Fibroblast of skin of right biceps (primary cell): ENCODE measurements around the gene FREM1.
A peak's percentile ranks its signal among the peaks of the same experiment; 100 is the strongest.

Experiments
- DNase-seq: peaks from one replicate; pipeline ENCODE4 v3.0.0-alpha.2; 2013

The FREM1 gene

DNA sequence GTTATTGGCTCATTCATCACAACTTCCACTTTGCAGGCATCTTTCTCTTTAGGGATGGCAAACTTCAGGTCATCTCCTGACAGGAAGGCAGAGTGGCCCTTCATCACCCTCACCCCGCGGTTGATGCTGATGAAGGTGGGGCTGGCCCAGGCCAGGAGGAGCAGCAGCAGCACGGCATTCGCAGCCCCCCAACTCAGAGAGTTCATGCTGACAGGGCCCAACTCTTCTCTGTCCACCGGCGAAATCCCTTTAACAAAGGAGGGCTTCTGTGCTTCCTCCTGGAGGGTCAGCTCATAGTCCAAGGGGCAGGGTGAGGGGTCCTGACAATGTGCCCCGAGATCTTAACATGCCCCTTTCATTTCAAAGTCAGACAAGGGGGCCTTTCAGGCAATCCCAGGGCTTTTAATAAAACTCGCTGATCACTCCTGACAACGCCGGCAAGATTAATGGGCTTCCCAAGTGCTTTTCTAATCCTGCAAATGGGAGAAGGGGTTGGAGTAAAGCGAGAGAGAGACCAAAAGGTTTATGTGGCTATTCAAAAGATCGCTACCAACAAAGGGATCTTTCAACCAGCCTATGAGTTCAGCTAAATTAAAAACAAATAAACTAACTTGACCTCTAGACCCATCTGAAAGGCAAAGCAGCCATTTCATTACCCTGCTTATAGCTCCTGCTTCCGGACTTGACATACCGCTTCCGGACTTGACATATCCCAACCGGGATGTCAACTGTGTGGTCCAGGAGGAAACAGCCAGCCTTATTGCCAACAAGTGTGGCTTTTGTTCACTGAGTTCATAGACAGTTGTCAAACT, 41.2 kb downstream of the FREM1 start:
- no peak for DNase-seq

DNA sequence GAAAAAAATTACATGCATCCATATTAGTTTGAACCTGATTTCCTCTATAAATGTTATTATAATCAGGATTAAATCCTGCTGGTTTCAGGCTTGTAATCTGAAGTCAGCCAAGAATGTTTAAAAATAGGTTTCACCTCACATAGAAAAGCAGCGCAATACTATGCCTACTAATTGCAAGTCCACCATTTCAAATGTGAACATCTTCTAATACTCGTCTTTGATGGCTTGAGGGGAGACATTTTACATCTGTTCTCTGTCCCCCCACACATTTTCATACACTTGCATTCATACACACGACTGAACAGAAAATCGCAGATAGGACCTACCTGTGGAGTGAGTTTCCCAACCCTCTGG, 41.8 kb downstream of the FREM1 start:
- no peak for DNase-seq

DNA sequence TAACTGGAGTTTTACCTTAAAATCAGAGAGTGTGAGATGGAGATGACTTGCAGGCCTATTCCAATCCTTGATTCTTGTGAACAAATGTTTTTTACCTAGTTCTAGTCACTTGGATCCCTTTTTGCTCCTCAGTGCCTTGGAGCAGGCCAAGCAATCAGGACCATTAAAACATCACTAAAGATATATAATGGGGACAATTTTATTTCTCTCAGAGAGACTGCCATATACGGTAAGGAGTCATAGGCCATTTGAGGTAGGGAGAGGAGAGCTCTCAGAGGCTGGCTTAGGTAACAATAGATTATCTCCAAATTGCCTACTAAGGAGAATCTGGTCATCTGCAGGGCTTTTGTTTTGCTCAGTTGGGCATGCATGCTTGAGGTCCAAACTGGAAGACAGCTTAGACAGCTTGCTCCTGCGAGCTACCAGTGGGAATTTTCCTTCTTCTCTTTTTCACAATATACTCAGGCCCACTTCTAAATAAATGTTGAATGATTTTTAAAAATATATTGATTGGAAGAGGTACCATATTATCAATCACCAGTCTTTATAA, 44.0 kb downstream of the FREM1 start:
- DNase-seq = no peak

DNA sequence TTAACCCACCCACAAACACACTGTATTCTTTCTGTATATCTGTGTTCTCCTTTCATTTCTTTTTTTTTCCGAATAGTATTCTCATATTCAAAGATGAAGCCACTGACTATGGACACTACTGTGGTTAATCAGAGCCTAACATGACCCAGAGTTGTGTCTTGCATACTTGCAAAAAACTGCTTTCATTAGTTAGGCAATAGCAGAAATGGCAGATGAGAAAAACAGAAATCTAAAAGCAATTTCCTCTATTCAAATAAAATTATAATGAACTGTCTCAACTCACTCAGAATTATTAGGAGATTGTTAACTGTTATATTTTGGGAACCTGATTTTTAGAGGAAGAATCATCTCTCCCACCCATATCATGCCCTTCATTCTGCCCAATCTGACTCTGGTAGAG, 45.9 kb downstream of the FREM1 start:
- no peak for DNase-seq

DNA sequence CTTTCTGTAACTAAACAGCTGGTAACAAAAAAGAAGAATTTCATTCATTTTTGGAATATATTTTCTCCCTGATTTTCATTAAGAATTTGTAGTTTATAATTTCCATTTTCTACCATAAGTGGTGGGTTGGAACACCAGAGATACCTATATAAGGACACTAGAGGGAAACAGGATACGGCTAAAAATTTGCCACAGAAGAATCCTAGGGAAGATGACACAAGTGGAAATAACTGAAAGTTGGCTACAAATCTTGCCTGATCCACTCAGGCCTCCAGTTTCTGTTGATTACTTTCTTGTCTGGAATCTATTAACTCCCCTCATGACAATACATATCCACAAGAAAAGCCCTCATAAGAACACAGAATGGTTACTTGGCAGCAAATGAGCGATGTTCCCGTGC, 46.8 kb downstream of the FREM1 start:
- no peak for DNase-seq

DNA sequence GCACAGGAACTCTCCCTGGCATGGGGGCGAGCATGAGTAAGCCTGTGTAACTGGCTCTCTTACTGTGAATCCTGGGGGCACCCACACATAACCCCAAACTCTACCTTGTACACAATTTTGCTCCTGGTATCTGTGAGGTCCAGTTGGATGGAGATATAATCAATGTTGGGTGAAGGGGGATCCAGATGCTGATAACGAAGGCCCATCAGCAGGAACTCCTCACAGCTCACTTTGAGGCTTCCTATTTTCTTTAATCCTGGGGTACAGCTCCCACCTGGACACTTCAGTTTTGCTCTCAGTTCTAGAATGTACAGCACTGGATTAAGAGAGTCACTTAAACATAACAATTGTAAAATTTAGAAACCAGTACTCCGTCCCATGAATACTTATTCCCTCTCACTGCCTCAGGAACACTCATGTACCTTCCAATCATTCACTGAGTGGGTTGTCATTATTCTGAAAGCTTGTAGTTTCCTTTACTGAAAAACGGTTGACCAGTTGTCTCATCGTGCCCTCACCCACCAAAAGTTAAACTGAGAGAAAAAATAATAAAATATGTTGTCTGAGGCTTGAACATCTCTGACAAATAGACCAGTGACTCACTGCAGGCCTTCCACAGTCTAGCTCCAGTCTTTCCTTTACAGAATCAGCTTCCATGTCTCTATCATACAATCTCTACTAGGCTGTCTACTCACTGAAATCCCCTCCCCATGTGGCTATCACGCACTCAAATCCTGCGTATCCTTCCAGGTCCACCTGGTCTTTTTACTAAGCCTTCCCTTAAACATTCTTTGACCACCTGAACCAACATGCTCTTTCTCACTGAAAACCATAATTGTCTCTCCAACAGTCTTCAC, 52.6 kb downstream of the FREM1 start:
- no peak for DNase-seq

DNA sequence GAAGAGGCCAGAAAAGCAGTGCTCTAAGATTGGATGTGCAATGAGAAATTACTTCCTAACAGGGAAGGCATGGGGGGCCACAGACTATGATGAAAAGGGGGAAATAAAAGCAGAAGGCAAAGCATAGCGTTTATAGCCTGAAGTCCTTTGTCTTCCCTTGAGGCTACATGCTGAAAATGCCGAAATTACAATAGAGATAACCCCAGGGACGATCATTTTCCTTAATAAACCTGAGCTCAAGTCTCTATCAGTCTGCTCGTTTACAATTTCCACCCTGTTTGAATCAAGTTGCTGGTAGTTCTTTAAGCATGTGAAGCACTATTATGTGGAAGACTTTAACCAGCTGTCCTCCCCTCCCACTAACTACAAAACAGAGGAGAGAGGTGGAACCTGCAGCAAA, 60.4 kb downstream of the FREM1 start:
- no peak for DNase-seq

DNA sequence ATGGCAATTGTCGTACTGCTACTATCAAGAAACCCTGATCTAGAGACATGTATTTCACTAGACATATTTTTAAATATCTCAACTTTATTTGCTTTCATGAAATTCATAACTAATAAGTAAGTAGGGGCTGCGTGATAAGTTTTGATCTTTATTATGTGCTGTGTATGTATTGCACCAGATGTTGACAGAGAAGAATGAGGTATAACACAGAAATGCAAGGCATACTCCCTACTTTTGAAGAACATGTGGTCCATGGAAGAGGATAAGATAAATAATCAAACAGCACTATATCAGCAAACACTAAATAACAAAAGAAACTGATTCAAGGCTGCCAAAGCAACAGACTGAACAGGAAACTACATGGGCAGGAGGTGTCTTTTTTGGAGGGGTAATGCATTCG, 60.9 kb downstream of the FREM1 start:
- DNase-seq = no peak

DNA sequence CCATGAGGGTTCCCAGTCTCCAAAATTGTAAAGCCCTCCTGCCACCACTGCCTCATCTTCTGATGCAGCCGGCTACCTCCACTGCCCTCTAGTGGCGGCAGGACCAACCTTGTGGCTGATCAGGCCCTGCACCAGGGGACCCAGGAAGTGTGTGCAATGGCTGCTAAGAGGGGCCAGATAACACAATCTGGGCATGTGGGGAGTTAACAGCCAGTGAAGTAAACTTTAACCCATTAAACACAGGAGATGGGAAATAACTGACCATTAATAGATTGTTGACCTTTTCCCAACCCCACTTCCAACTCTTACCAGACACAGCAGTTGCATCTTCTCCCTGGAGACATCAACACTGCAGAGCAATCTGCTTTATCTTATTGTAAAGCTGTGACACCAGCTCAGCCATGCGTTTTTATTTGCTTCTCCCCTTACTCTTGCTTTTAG, 63.3 kb downstream of the FREM1 start:
- DNase-seq = peak; percentile 43

DNA sequence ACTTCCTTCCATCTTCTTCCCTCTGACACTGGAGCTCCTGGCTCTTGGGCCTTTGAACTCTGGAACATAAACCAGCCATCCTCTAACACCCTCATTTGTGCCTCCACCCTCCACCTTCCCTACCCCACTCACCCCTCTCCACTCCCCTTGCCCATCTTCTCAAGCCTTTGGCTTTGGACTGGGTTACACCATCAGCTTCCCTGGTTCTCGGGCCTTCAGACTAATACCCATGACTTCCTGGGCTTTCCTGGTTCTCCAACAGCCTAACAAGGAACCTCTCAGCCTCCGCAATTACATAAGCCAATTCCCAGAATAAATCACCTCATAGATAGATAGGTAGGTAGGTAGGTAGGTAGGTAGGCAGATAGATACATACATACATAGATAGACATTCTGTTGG, 67.1 kb downstream of the FREM1 start:
- DNase-seq = no peak

DNA sequence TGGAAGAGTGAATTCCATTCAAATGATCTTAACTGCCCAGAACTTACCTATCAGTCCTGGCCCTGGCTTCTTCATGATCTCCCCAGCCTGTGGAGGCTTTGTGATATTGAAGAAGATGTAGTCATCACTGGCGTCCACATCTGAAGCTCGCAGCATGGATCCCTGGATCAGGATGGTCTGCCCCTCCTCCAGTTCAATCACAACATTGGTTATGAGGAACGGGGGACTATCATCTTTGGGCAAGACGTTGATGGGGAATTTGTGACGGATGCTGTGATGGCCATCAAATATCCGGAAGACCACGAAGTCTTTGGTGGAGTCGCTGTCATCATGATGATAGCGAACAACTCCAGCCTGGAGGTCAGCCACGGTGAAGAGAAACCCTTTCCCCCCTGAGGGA, 68.0 kb downstream of the FREM1 start:
- no peak for DNase-seq

DNA sequence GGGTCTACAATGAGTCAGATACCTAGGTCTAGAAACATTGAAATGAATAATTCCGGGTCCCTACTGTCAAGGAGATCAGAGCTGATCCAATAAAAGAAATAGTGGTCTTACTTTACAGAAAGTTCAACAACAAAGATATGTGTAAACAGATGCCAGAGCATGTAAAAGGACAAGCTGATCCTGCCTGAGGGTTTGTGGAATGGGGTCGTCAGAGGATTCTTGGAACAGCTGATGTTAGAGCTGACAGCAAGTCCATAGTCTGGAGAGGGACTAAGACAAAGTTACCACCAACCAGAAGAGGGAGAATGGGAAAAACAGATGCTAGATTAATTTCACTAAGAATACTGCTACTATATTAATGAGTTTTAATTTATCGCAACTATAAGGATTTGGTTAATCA, 71.5 kb downstream of the FREM1 start:
- no peak for DNase-seq

DNA sequence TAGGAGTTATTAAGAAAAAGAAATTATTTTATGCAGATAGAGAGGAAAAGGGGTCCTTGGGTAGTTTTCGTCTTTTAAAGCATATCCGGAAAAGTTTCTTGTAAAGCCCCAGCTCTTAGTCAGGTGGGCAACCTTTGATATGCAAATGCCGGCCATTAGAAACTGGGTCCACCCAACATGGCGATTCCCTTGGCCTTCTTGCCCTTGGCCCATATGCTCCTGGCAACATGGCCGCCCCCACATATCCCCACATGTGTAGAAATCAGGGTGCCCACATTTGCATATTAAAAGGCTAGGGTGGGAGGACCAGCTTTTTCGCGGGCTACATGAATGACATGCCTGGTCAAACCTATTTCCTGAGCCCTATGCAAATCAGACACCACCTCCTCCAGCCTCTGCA, 73.3 kb downstream of the FREM1 start:
- no peak for DNase-seq

DNA sequence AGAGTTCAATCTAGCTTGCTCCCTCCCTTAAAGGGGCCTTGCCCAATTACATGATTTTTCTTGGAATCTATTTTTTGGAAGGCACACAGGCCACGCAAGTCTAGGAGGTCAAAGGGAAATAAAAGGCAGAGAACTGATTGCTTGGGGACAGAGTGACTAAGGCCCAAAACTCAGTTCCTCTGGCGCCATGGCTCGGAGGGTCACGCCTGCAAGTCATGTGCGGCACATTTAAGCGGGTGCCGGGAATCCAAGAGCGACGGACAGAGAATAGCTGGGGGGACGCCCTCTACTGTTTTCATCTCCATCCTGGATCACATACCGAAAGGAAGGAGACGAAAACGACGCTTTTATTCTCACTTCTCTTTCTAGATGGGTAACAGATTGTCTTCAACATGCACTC, 78.6 kb downstream of the FREM1 start:
- DNase-seq = no peak

DNA sequence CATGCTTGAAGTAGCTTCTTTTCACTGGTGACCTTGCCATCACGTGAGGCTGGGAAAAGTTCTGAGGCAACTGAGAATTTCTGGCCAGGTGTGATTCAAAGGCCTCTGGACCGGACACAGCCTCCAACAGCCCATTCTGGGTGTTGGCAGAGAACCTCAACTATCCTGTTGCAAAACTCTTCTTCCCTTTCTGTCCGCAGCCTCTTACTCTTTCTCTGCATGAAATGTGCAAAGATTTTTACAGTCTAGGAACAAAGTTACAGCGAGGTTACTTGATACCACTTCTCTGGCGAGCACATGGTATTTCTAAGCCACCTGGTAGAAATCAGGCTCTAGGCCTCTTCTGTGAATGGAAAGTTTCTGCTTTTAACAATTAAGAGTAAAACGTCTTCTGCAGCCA, 79.2 kb downstream of the FREM1 start:
- no peak for DNase-seq

DNA sequence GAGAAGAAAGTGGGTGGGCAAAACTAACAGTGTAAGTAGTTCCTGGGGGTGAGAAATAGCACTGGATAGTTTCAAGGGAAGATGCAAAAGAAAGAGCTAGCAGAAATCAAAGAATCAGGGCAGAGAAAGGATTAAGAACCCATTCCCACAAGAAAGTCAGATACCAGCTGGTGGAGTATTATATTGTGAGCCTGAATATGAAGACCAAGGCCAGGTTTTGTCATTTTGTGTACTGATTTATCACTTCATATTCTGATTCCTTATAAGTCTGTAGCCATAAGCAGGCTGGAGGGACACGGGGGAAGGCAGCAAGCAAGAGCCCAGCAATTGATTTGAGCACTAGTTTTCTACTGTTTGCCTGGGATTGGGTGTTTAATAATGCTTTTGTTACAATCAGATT, 80.2 kb downstream of the FREM1 start:
- no peak for DNase-seq

DNA sequence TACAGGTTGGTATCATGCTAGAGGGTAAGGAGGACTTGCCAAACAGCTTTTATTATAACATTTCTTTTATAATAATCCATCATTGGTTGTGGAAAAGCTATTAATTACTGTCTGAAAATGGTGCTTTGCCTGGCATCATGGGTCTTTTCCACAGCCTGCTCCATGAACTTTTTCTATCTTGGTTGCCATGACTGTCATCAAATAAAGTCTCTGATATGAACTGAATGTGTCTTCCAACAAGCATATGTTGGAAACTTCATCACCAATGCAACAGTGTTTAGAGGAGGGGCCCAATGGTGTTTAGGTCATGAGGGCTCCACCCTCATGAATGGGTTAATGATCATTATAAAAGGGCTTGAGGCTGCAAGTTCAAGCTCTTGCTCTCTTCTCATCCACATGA, 81.0 kb downstream of the FREM1 start:
- DNase-seq = no peak

DNA sequence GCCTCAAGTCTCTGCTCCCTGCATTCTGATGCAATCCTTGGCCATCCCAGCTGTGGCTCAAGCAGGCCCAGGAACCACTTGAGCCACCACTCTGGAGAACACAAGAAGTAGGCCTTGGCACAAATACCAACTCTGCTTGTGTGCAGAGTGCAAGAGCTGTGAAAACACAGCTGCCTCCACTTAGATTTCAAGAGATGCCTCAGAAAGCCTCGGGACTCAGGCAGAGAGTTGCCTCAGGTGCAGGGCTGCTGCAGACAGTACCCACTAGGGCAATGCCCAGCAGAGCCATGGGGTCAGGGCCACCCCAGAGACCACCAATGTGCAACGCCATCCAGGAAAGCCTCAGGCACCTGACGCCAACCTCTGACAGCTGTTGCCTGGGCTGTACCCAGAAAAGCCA, 82.4 kb downstream of the FREM1 start:
- DNase-seq = no peak

DNA sequence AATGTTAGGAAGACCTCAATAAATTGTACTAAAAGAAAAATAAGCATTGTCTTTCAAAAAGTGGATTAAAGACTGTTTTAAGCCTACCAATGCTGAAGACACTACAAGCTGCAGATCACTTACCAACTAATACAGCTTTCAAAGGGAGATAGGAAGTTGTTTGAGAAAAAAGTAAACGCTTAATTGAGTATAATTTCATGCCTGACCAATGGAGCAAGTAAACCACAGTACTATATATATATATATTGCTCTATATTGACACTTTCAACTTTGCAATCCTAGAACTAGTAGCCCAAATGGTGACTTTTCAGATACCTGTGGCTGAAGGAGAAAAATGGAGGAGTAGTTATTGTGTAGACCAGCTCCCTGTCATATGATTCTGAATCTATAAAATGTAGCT, 85.7 kb downstream of the FREM1 start:
- no peak for DNase-seq

DNA sequence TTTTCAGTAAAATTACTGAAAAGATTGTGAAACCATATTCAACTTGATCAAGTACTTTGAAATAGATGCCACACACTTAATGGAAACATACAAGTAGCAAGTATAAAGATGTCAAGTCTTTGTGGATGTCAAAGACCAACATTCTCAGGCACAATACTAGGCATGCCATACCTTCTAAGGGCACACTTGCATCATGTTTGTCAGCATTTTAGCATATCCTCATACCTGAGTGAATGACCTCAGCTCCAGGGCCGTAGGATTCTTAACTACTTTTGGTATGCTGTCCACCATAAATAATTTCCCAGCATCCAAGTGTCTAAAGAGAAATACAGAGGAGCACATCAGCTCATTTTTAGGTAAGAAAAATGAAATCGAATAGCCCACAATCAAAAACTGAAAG, 86.4 kb downstream of the FREM1 start:
- DNase-seq = no peak

DNA sequence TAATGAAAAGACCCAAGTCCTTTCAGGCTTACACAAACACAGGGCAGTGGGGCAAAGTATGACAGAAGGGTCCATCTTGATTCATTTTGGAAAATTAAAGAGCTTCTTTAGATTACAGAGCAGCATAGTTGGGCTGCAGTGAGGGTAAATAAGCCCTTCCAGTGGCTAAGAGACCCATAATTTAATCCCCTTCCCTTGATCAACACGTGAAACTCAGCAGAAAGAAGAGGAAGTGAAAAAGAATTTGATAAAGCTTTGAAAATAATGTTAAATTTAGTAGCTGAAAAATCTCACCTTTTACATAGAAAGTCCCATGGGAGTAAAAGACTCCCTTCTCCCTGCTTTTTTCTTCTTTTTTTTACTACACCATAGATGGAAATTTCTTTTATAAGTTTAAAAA, 87.6 kb downstream of the FREM1 start:
- DNase-seq = no peak

DNA sequence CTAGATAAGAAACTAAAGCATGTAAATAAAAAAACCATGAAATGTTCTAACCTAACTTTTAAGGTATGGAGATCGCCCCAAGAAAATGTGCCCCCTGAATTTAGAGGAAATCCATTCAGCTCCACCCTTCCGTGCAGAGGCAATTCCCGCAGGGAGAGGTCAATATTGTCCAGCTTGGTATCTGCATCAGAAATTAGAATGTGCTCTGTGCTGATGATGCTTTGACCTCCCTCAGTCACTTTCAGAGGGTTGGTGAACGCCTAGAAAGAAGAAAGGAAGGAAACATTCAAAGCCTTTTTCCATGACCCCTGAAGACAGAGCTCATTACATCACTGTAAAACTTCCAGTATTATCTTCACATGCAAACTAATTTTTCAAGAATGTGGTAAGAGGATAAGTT, 91.0 kb downstream of the FREM1 start:
- no peak for DNase-seq

DNA sequence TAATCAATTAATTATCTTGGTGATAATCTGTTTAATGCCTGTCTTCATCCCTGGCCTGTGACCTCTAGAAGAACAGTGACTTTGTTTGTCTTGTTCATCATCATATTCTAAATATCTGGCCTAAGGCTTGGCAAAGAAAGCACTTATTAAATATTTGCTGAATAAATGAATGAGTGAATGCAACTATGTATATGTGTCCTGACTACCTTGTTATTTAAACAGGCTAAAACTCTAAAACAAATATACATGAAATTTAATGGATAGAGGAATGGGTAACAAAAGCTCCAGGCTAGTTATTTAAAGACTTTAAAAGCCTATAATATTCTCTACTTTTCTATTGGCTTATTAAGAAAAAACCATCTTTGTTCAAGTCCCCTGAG, 96.0 kb downstream of the FREM1 start:
- DNase-seq = no peak
